Effector memory CD4-positive, alpha-beta T cell (primary cell): ENCODE results near the gene PRDM10.
"Not testable (repeated sequence)": the region's sequence is repeated elsewhere in the genome, so short reads cannot be mapped to it uniquely, and the experiment has no call there.

Experiments used
- DNase-seq, 3 donors: peaks; one replicate each; pipeline ENCODE4 v3.0.0-alpha.2; 2020
- H3K27ac ChIP-seq: 2 replicates; pipeline ENCODE4 v1.7.0; 2013; ENCODE audit warnings: mild to moderate bottlenecking, low read length, moderate library complexity; ENCODE audit not compliant: insufficient read depth, poor library complexity, severe bottlenecking
- H3K27me3 ChIP-seq: replicated peaks from 2 replicates; pipeline ENCODE4 v1.7.0; 2013; ENCODE audit warnings: mild to moderate bottlenecking, low read length; ENCODE audit not compliant: insufficient read depth, control insufficient read depth, poor library complexity, severe bottlenecking
- H3K36me3 ChIP-seq: 2 replicates; pipeline ENCODE4 v1.7.0; 2013; ENCODE audit warnings: mild to moderate bottlenecking, low read length, moderate library complexity; ENCODE audit not compliant: control insufficient read depth, insufficient read depth
- H3K4me1 ChIP-seq: 2 replicates; pipeline ENCODE4 v1.7.0; 2013; ENCODE audit warnings: low read length, mild to moderate bottlenecking; ENCODE audit not compliant: control insufficient read depth, insufficient read depth, poor library complexity, severe bottlenecking
- H3K4me3 ChIP-seq: 2 replicates; pipeline ENCODE4 v1.7.0; 2013; ENCODE audit warnings: low read length, low read depth, mild to moderate bottlenecking; ENCODE audit not compliant: insufficient read depth, poor library complexity, severe bottlenecking
- H3K9me3 ChIP-seq: 2 replicates; pipeline ENCODE4 v1.7.0; 2013; ENCODE audit warnings: mild to moderate bottlenecking, low read length, moderate library complexity; ENCODE audit not compliant: control insufficient read depth

The PRDM10 gene

DNA sequence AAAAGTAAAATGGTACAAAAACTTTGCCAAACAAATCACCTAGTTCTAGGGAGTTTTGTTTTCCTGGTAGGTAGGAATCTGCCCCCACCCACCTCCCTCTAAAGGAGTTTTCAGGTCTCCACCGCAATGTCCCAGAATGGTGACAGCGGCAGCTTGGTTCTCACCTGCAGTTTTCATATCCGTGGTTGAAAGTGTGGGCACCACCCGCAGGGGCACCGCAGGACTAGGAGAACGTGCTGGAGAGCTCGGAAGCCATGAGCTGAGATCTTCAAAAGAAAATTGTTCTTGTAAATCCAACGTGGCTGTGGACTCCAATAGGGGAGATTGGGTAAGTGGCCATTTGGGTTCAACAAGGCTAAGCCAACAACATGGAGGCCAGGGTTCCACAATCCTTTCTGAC lies 118.1 kb downstream of the PRDM10 start:
- Histone ChIP-seq H3K36me3 (peaks cover 82% of the 10 kb centered on the region), H3K27ac (no peak overlapping the region), H3K27me3 (no peaks in the 10 kb centered on the region), H3K4me3 (no peak overlapping the region), H3K4me1 (peaks cover 12% of the 10 kb centered on the region), H3K9me3 (no peaks in the 10 kb centered on the region)
- DNase-seq = no peak

GRCh38 chr11:129881570-129882170 lies 121.0 kb downstream of the PRDM10 start:
- H3K27me3 ChIP-seq = no peaks in the 10 kb centered on the region
- no peaks in the 10 kb centered on the region for H3K9me3 ChIP-seq
- DNase-seq = no peak
- H3K4me3 ChIP-seq = no peak overlapping the region
- no peak overlapping the region for H3K27ac ChIP-seq
- H3K36me3 ChIP-seq = peaks cover 95% of the 10 kb centered on the region
- H3K4me1 ChIP-seq = no peaks in the 10 kb centered on the region

GRCh38 chr11:129880311-129880710 lies 122.3 kb downstream of the PRDM10 start:
- no peaks in the 10 kb centered on the region for H3K27me3 ChIP-seq
- DNase-seq = no peak
- no peak overlapping the region for H3K27ac ChIP-seq
- no peaks in the 10 kb centered on the region for H3K4me1 ChIP-seq
- peaks cover 94% of the 10 kb centered on the region for H3K36me3 ChIP-seq
- no peak overlapping the region for H3K4me3 ChIP-seq
- no peaks in the 10 kb centered on the region for H3K9me3 ChIP-seq

- Histone ChIP-seq H3K27ac (no peak overlapping the region), H3K4me1 (no peaks in the 10 kb centered on the region), H3K9me3 (no peaks in the 10 kb centered on the region), H3K36me3 (peaks cover 82% of the 10 kb centered on the region), H3K4me3 (no peak overlapping the region), H3K27me3 (no peaks in the 10 kb centered on the region)
- DNase-seq = no peak
These were observed 130.7 kb downstream of the PRDM10 start for GRCh38 chr11:129871914-129872313.

DNA sequence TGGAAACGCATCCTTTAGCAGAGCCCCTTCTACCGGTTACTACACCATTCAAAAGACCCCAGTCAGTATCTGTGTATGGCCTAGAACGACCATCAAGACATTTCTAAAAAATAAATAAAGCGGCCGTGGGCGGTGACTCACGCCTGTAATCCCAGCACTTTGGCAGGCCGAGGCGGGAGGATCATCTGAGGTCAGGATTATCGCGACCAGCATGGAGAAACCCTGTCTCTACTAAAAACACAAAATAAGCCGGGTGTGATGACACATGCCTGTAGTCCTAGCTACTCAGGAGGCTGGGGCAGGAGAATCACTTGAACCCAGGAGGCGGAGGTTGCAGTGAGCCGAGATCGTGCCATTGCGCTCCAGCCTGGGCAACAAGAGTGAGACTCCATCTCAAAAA lies 134.0 kb downstream of the PRDM10 start:
- not testable (repeated sequence) for H3K27me3 ChIP-seq, H3K4me3 ChIP-seq, H3K4me1 ChIP-seq, H3K9me3 ChIP-seq, H3K27ac ChIP-seq, DNase-seq
- H3K36me3 ChIP-seq = peaks cover 79% of the 10 kb centered on the region

DNA sequence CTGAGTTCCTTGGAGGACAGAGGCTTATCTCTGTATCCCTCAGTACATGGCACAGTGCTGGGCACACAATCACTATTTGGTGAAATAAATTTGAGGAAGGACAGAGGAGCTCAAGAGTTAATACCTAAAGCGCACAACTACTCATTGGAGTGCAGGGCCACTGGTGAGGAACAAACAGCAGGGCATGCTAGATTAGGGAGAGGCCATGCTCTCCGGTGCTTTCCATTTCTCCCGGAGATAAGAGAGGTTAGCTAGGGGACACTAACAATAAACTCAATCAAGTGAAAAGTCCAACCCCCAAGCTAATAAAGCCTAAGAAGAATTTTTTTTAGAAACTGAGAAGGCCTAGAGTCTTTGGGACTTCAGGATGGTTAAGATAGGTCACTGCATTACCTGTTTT lies 136.3 kb downstream of the PRDM10 start:
- Histone ChIP-seq H3K27me3 (no peaks in the 10 kb centered on the region), H3K4me1 (peaks cover 5% of the 10 kb centered on the region), H3K27ac (no peak overlapping the region), H3K36me3 (peaks cover 63% of the 10 kb centered on the region), H3K4me3 (no peak overlapping the region), H3K9me3 (no peaks in the 10 kb centered on the region)
- DNase-seq = no peak

GRCh38 chr11:129865701-129866100 lies 136.9 kb downstream of the PRDM10 start:
- H3K4me1 ChIP-seq = peaks cover 11% of the 10 kb centered on the region
- H3K27me3 ChIP-seq = no peaks in the 10 kb centered on the region
- H3K9me3 ChIP-seq = no peaks in the 10 kb centered on the region
- H3K36me3 ChIP-seq = peaks cover 63% of the 10 kb centered on the region
- no peak overlapping the region for H3K27ac ChIP-seq
- no peak overlapping the region for H3K4me3 ChIP-seq
- DNase-seq = no peak

DNA sequence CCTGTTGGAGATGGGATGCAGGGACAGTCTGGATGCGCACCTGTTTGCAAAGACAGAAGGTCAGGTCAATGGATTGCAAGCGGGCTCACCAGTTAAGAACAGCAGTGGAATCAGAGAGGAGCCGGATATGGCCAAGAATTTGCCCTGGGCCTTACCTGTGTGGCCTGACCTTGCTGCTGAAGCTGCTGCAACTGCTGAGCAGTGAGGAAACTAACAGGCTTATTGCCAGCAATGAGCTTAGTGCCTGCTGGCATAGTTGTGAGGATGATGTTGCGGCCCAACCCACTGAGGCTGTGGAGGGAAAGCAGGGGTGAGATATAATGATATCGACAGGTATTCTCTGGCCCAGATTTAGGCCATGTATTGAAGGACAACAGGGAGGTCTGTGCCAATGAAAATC lies 137.8 kb downstream of the PRDM10 start:
- DNase-seq = no peak
- H3K4me1 ChIP-seq = peaks cover 14% of the 10 kb centered on the region
- H3K4me3 ChIP-seq = no peak overlapping the region
- H3K36me3 ChIP-seq = peaks cover 55% of the 10 kb centered on the region
- no peaks in the 10 kb centered on the region for H3K27me3 ChIP-seq
- no peaks in the 10 kb centered on the region for H3K9me3 ChIP-seq
- no peak overlapping the region for H3K27ac ChIP-seq

DNA sequence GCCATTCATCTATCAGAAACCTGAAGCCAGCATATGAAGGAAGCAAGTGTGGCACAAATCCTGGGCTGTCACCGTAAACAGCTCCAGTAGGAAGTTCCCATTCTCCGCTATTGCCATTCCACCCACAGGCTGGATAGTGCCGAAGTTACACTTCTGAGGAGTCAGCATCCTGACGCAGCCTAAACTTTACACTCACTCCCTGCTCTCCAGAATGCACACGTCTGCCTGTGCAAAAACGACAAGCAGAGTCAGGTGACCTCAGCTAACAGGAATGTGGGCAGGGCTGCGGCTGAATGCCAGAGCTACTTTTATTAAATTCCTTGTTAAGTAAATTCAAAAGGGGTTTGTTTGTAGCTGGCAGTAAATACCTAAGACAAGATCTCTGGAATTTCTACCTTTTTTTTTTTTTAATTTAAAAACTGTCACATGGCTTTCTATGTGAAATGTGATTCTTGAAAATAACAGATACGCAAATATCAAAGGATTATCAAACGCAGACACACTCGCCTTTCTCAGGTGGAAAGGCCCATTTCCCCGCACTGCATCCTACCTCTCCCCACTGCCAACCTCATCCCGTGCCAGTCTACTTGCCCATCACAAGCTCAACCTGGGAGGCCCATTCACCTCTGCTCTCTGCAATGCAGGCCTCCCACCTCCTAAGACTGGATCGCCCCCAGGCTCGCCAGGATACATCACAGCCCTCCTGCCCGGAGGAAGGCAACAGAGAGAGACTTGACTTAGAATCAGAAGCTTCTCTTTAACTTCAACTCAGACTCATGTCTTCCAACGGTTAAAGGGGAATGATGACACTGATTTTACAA lies 140.7 kb downstream of the PRDM10 start:
- Histone ChIP-seq H3K4me3 (no peak overlapping the region), H3K27me3 (no peaks in the 10 kb centered on the region), H3K36me3 (peaks cover 38% of the 10 kb centered on the region), H3K27ac (no peak overlapping the region), H3K9me3 (no peaks in the 10 kb centered on the region), H3K4me1 (peaks cover 19% of the 10 kb centered on the region)
- no peak for DNase-seq

GRCh38 chr11:129856036-129856435 lies 146.6 kb downstream of the PRDM10 start:
- no peak overlapping the region for H3K4me3 ChIP-seq
- peaks cover 6% of the 10 kb centered on the region for H3K36me3 ChIP-seq
- H3K9me3 ChIP-seq = no peaks in the 10 kb centered on the region
- DNase-seq = no peak
- peaks cover 34% of the 10 kb centered on the region for H3K4me1 ChIP-seq
- no peak overlapping the region for H3K27ac ChIP-seq
- no peaks in the 10 kb centered on the region for H3K27me3 ChIP-seq
